Trophoblast cell (in vitro differentiated cells and primary cell): ENCODE data around the gene TBC1D5.
"Not testable (repeated sequence)": the region's sequence is repeated elsewhere in the genome, so short reads cannot be mapped to it uniquely, and the experiment has no call there.

Experiments used
- DNase-seq, 2 donors: peaks; one replicate each; pipeline ENCODE4 v3.0.0-alpha.2; 2016
- H2AFZ ChIP-seq: 2 replicates; pipeline ENCODE4 v1.6.1; 2013; ENCODE audit warnings: low read length, moderate library complexity, mild to moderate bottlenecking; ENCODE audit not compliant: insufficient read depth, poor library complexity
- H2AK5ac ChIP-seq: 2 replicates; pipeline ENCODE4 v1.6.1; 2013; ENCODE audit warnings: mild to moderate bottlenecking, low read length
- H2BK120ac ChIP-seq: 2 replicates; pipeline ENCODE4 v1.6.1; 2013; ENCODE audit warnings: low read length, mild to moderate bottlenecking, moderate library complexity; ENCODE audit not compliant: insufficient read depth, poor library complexity
- H2BK12ac ChIP-seq: 2 replicates; pipeline ENCODE4 v1.6.1; 2013; ENCODE audit warnings: mild to moderate bottlenecking, low read length, moderate library complexity
- H2BK5ac ChIP-seq: 2 replicates; pipeline ENCODE4 v1.6.1; 2013; ENCODE audit warnings: low read length, low read depth, moderate library complexity, mild to moderate bottlenecking; ENCODE audit not compliant: poor library complexity
- H3K14ac ChIP-seq: 2 replicates; pipeline ENCODE4 v1.6.1; 2013; ENCODE audit warnings: mild to moderate bottlenecking, low read length
- H3K18ac ChIP-seq: 2 replicates; pipeline ENCODE4 v1.6.1; 2013; ENCODE audit warnings: mild to moderate bottlenecking, low read length
- H3K23ac ChIP-seq: 2 replicates; pipeline ENCODE4 v1.6.1; 2013; ENCODE audit warnings: low read length
- H3K27ac ChIP-seq: 2 replicates; pipeline ENCODE4 v1.5.1; 2013; ENCODE audit warnings: low read depth, mild to moderate bottlenecking, inconsistent platforms, low read length, moderate library complexity
- H3K27me3 ChIP-seq: 2 replicates; pipeline ENCODE4 v1.6.1; 2013; ENCODE audit warnings: inconsistent platforms, mild to moderate bottlenecking, low read length, moderate library complexity; ENCODE audit not compliant: insufficient read depth
- H3K36me3 ChIP-seq, 2 experiments: 1 replicate in 1 of 2; 2 replicates in 1 of 2; pipeline ENCODE4 v1.6.1; 2013; ENCODE audit warnings: low read length in 2 of 2, mild to moderate bottlenecking in 2 of 2, moderate library complexity in 1 of 2; ENCODE audit not compliant: insufficient read depth in 2 of 2, control insufficient read depth in 1 of 2
- H3K4ac ChIP-seq: 2 replicates; pipeline ENCODE4 v1.6.1; 2013; ENCODE audit warnings: low read depth, mild to moderate bottlenecking, low read length, moderate library complexity
- H3K4me1 ChIP-seq, 2 experiments: 1 replicate in 1 of 2; 2 replicates in 1 of 2; pipeline ENCODE4 v1.6.1; 2013; ENCODE audit warnings: low read length in 2 of 2, mild to moderate bottlenecking in 2 of 2, moderate library complexity in 1 of 2; ENCODE audit not compliant: insufficient read depth in 2 of 2, control insufficient read depth in 1 of 2
- H3K4me2 ChIP-seq: 2 replicates; pipeline ENCODE4 v1.6.1; 2013; ENCODE audit warnings: inconsistent platforms, mild to moderate bottlenecking, low read length, moderate library complexity
- H3K4me3 ChIP-seq: 2 replicates; pipeline ENCODE4 v1.5.1; 2013; ENCODE audit warnings: mild to moderate bottlenecking, low read depth, low read length, inconsistent platforms
- H3K79me1 ChIP-seq: one replicate; pipeline ENCODE4 v1.6.1; 2013; ENCODE audit warnings: low read length
- H3K79me2 ChIP-seq: 2 replicates; pipeline ENCODE4 v1.6.1; 2013; ENCODE audit warnings: low read length, mild to moderate bottlenecking; ENCODE audit not compliant: control insufficient read depth, insufficient read depth, poor library complexity
- H3K9ac ChIP-seq: 2 replicates; pipeline ENCODE4 v1.6.1; 2013; ENCODE audit warnings: mild to moderate bottlenecking, low read length
- H3K9me3 ChIP-seq: 2 replicates; pipeline ENCODE4 v1.6.1; 2013; ENCODE audit warnings: low read depth, mild to moderate bottlenecking, control low read depth, inconsistent platforms, low read length; ENCODE audit not compliant: insufficient read depth
- H4K12ac ChIP-seq: 2 replicates; pipeline ENCODE4 v1.6.1; 2013; ENCODE audit warnings: low read depth, mild to moderate bottlenecking, low read length, moderate library complexity
- H4K8ac ChIP-seq: 2 replicates; pipeline ENCODE4 v1.6.1; 2013; ENCODE audit warnings: low read depth, mild to moderate bottlenecking, low read length, moderate library complexity
- H4K91ac ChIP-seq: one replicate; pipeline ENCODE4 v1.6.1; 2013; ENCODE audit warnings: low read depth, mild to moderate bottlenecking, low read length, moderate library complexity
- WGBS: extraction: QIAGEN DNeasy Blood & Tissue Kit; methylation state at CpG from one replicate; pipeline ENCODE4 v1.1.7; 2013; ENCODE audit warnings: missing lambda C conversion rate; ENCODE audit not compliant: insufficient read length, insufficient coverage; ENCODE audit errors: extremely low coverage; 5-methylcytosine and 5-hydroxymethylcytosine counted together

TBC1D5 gene

GRCh38 chr3:17638356-17638755 lies 104.1 kb downstream of the TBC1D5 start:
- H3K4me3 ChIP-seq = no peak overlapping the region

GRCh38 chr3:17635675-17636074 lies 106.8 kb downstream of the TBC1D5 start:
- not testable (repeated sequence) for H2BK120ac ChIP-seq, DNase-seq, H3K36me3 ChIP-seq, H3K79me2 ChIP-seq, H4K91ac ChIP-seq, H2BK12ac ChIP-seq, H3K4me1 ChIP-seq, H3K9me3 ChIP-seq, H3K23ac ChIP-seq, H3K9ac ChIP-seq, H2AK5ac ChIP-seq, H3K79me1 ChIP-seq, H4K12ac ChIP-seq, H3K27ac ChIP-seq, H3K4ac ChIP-seq, H2BK5ac ChIP-seq, H3K18ac ChIP-seq, H3K4me2 ChIP-seq, H3K14ac ChIP-seq, H2AFZ ChIP-seq, H4K8ac ChIP-seq, H3K4me3 ChIP-seq, H3K27me3 ChIP-seq
- WGBS = no CpG with 5 or more reads among the region's 2 CpGs

More at GRCh38 chr3:17638356-17638755, 104.1 kb downstream of the TBC1D5 start:
- H4K91ac ChIP-seq = no peak overlapping the region
- H3K18ac ChIP-seq = no peak overlapping the region
- H3K23ac ChIP-seq = no peak overlapping the region
- H2BK12ac ChIP-seq = no peak overlapping the region
- H3K27me3 ChIP-seq = no peaks in the 10 kb centered on the region
- H3K79me1 ChIP-seq = no peaks in the 10 kb centered on the region
- H4K8ac ChIP-seq = no peak overlapping the region
- H2AK5ac ChIP-seq = no peak overlapping the region
- H3K79me2 ChIP-seq = no peaks in the 10 kb centered on the region
- H3K14ac ChIP-seq = no peak overlapping the region
- H2BK120ac ChIP-seq = no peak overlapping the region
- no peaks in the 10 kb centered on the region for H3K36me3 ChIP-seq
- H3K27ac ChIP-seq = no peak overlapping the region
- no peak overlapping the region for H2BK5ac ChIP-seq
- no peak overlapping the region for H3K4me2 ChIP-seq
- no peak overlapping the region for H2AFZ ChIP-seq
- no peaks in the 10 kb centered on the region for H3K9me3 ChIP-seq
- no peak overlapping the region for H4K12ac ChIP-seq
- H3K4me1 ChIP-seq = peaks cover 0 to 2% of the 10 kb centered on the region in 2 experiments
- H3K4ac ChIP-seq = no peak overlapping the region
- DNase-seq = no peak
- H3K9ac ChIP-seq = no peak overlapping the region

- H4K12ac ChIP-seq = no peak overlapping the region
- no peak overlapping the region for H2BK12ac ChIP-seq
- no peak overlapping the region for H4K8ac ChIP-seq
- H2BK120ac ChIP-seq = no peak overlapping the region
- DNase-seq = no peak
- no peak overlapping the region for H3K9ac ChIP-seq
- H3K23ac ChIP-seq = no peak overlapping the region
- H3K4me3 ChIP-seq = no peak overlapping the region
- no peak overlapping the region for H3K4me2 ChIP-seq
- H2AFZ ChIP-seq = no peak overlapping the region
- H3K27me3 ChIP-seq = no peaks in the 10 kb centered on the region
- H2BK5ac ChIP-seq = no peak overlapping the region
- H2AK5ac ChIP-seq = no peak overlapping the region
- H3K18ac ChIP-seq = no peak overlapping the region
- H3K9me3 ChIP-seq = no peaks in the 10 kb centered on the region
- H3K27ac ChIP-seq = no peak overlapping the region
- no peak overlapping the region for H3K14ac ChIP-seq
- H3K79me1 ChIP-seq = no peaks in the 10 kb centered on the region
- no peak overlapping the region for H3K4ac ChIP-seq
- no peaks in the 10 kb centered on the region for H3K79me2 ChIP-seq
- H3K4me1 ChIP-seq = peaks cover 0 to 2% of the 10 kb centered on the region in 2 experiments
- no peaks in the 10 kb centered on the region for H3K36me3 ChIP-seq
- H4K91ac ChIP-seq = no peak overlapping the region
These were observed 107.5 kb downstream of the TBC1D5 start for GRCh38 chr3:17634964-17635363.

- DNase-seq = no peak
- no peak overlapping the region for H3K9ac ChIP-seq
- H2BK5ac ChIP-seq = no peak overlapping the region
- no peak overlapping the region for H4K91ac ChIP-seq
- H3K27me3 ChIP-seq = no peaks in the 10 kb centered on the region
- H3K23ac ChIP-seq = no peak overlapping the region
- no peaks in the 10 kb centered on the region for H3K4me1 ChIP-seq
- H3K4me2 ChIP-seq = no peak overlapping the region
- H3K79me1 ChIP-seq = no peaks in the 10 kb centered on the region
- H3K79me2 ChIP-seq = no peaks in the 10 kb centered on the region
- WGBS = no CpG with 5 or more reads among the region's 2 CpGs
- no peak overlapping the region for H2BK120ac ChIP-seq
- no peak overlapping the region for H3K18ac ChIP-seq
- no peak overlapping the region for H4K8ac ChIP-seq
- no peaks in the 10 kb centered on the region for H3K36me3 ChIP-seq
- H3K4ac ChIP-seq = no peak overlapping the region
- no peak overlapping the region for H3K14ac ChIP-seq
- H3K4me3 ChIP-seq = no peak overlapping the region
- H2AFZ ChIP-seq = no peak overlapping the region
- no peak overlapping the region for H4K12ac ChIP-seq
- H2AK5ac ChIP-seq = no peak overlapping the region
- H3K27ac ChIP-seq = no peak overlapping the region
- no peaks in the 10 kb centered on the region for H3K9me3 ChIP-seq
- H2BK12ac ChIP-seq = no peak overlapping the region
These were observed 108.2 kb downstream of the TBC1D5 start for GRCh38 chr3:17634201-17634600.
